ENCODE measurements around the gene USH2A.

DNA sequence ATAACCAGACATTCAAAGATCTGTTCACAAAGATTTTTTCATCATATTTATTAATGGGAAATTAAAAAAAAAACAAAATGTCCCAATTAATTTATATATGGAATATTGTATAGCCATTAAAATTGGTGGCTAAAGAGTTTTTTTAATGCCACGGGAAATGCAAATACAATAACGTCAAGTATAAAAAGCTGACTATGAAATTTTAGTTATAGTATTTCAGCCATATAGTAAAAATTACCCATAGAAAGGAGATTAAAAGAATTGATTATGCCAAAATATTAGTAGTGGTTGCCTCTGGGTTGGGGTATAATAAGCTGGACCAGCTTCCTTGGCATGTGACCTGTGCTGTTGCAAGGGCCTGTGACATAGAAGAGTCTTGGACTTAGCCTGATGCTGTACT, 777.4 kb downstream of the USH2A start:
- TF ChIP-seq, protein P1, sequence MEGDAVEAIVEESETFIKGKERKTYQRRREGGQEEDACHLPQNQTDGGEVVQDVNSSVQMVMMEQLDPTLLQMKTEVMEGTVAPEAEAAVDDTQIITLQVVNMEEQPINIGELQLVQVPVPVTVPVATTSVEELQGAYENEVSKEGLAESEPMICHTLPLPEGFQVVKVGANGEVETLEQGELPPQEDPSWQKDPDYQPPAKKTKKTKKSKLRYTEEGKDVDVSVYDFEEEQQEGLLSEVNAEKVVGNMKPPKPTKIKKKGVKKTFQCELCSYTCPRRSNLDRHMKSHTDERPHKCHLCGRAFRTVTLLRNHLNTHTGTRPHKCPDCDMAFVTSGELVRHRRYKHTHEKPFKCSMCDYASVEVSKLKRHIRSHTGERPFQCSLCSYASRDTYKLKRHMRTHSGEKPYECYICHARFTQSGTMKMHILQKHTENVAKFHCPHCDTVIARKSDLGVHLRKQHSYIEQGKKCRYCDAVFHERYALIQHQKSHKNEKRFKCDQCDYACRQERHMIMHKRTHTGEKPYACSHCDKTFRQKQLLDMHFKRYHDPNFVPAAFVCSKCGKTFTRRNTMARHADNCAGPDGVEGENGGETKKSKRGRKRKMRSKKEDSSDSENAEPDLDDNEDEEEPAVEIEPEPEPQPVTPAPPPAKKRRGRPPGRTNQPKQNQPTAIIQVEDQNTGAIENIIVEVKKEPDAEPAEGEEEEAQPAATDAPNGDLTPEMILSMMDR (IDR thresholded peaks at IDR 0.05) = no peak
- TF ChIP-seq POLR2A (IDR thresholded peaks at IDR 0.05) (no peak), POLR2AphosphoS5 (IDR thresholded peaks at IDR 0.05) (no peak)

Measured in prostate gland (tissue), 2 donors.